K562 (cell line): Measurements from ENCODE around the gene GPR68. TPM values are rescaled to one million over a fixed set of nuclear protein-coding genes. Genes with fewer than 3 reads are reported as not detected.

ENCODE experiments used
- ATAC-seq: fragments of 200-7000 bp; cut with Tn5 transposase; 3 replicates; pipeline ENCODE4 v1.9.1; 2020; ENCODE audit warnings: moderate library complexity
- BruUV-seq: library from RNA; stranded (reverse); fragments of 400-500 nt; replicated peaks from 2 replicates; lab custom pipeline; 2021; lab: Mats Ljungman, UMichigan
- CTCF ChIA-PET: fragments of 300-600 bp; formaldehyde crosslinking; extraction: SDS; loops from one replicate; lab custom pipeline; 2021; ENCODE audit warnings: low intra/inter-chr PET ratio; lab: Yijun Ruan, JAX
- POLR2A ChIA-PET: fragments of 300-600, 350-650 bp; sonication (Branson Sonifier 250); formaldehyde crosslinking; extraction: SDS; loops from one replicate; lab custom pipeline; 2021; ENCODE audit warnings: antibody characterized with exemption, inconsistent platforms; lab: Yijun Ruan, JAX
- DNase-seq, 4 experiments: peaks; one replicate each; pipeline versions ENCODE4 v3.0.0 to v3.0.0-alpha.2; 2011 to 2018; ENCODE audit warnings: low spot score in 3 of 4, mixed read lengths in 3 of 4; ENCODE audit errors: extremely low read depth in 1 of 4
- FAIRE-seq: peaks from 2 replicates; lab custom pipeline; 2011; peaks lifted over from hg19 to GRCh38; lab: Jason Lieb, UNC
- H2AFZ ChIP-seq: 2 replicates; pipeline ENCODE4 v1.6.0; 2011; ENCODE audit warnings: low read depth, low read length, control low read depth, inconsistent platforms
- H3K27ac ChIP-seq: fragments of 200-600 bp; 3 replicates; pipeline ENCODE4 v1.8.0; 2011; ENCODE audit warnings: low read depth, mild to moderate bottlenecking, control low read depth, inconsistent platforms, low read length, moderate library complexity, mixed read lengths; ENCODE audit errors: extremely low read depth
- H3K27me3 ChIP-seq, 2 experiments: fragments of 300-600 bp in 1 of 2; 2 replicates in 1 of 2; 3 replicates in 1 of 2; pipeline versions ENCODE4 v1.6.0 to v1.8.0; 2011; ENCODE audit warnings: inconsistent platforms in 2 of 2, low read length in 2 of 2, mild to moderate bottlenecking in 1 of 2, mixed read lengths in 1 of 2, moderate library complexity in 1 of 2; ENCODE audit not compliant: control insufficient read depth in 2 of 2, insufficient read depth in 2 of 2
- H3K36me3 ChIP-seq: fragments of 300-600 bp; 3 replicates; pipeline ENCODE4 v1.8.0; 2011; ENCODE audit warnings: mild to moderate bottlenecking, low read length, inconsistent platforms; ENCODE audit not compliant: control insufficient read depth, insufficient read depth
- H3K4me1 ChIP-seq, 2 experiments: fragments of 200-600 bp in 1 of 2; replicated peaks in 1 of 2; 2 replicates in 1 of 2; 3 replicates in 1 of 2; pipeline versions ENCODE4 v1.5.1 to v1.8.0; 2011; ENCODE audit warnings: inconsistent platforms in 2 of 2, low read length in 2 of 2, mild to moderate bottlenecking in 1 of 2, mixed read lengths in 1 of 2, moderate library complexity in 1 of 2; ENCODE audit not compliant: control insufficient read depth in 2 of 2, insufficient read depth in 2 of 2
- H3K4me2 ChIP-seq: 2 replicates; pipeline ENCODE4 v1.6.1; 2011; ENCODE audit warnings: low read length, control low read depth, inconsistent platforms, mixed read lengths; ENCODE audit not compliant: insufficient read depth
- H3K4me3 ChIP-seq: fragments of 200-600 bp; sonication (generic), shearing (Covaris generic); 2 replicates; pipeline ENCODE4 v1.5.1; 2016; ENCODE audit warnings: control low read depth, inconsistent platforms
- H3K79me2 ChIP-seq: fragments of 200-600 bp; 3 replicates; pipeline ENCODE4 v1.8.0; 2011; ENCODE audit warnings: low read length, inconsistent platforms; ENCODE audit not compliant: control insufficient read depth, insufficient read depth
- H3K9ac ChIP-seq, 2 experiments: 2 replicates each; pipeline versions ENCODE4 v1.6.0 to v1.6.1; 2011; ENCODE audit warnings: low read depth in 2 of 2, low read length in 2 of 2, control low read depth in 1 of 2, inconsistent platforms in 1 of 2, mild to moderate bottlenecking in 1 of 2, mixed read lengths in 1 of 2; ENCODE audit not compliant: insufficient read depth in 1 of 2
- H3K9me1 ChIP-seq: one replicate; pipeline ENCODE4 v1.6.0; 2011; ENCODE audit warnings: inconsistent platforms, mild to moderate bottlenecking, low read length, moderate library complexity; ENCODE audit not compliant: control insufficient read depth, insufficient read depth
- H3K9me3 ChIP-seq: replicated peaks from 2 replicates; pipeline ENCODE4 v1.5.1; 2011; ENCODE audit warnings: low read depth, low read length, inconsistent platforms; ENCODE audit not compliant: control insufficient read depth, insufficient read depth
- H4K20me1 ChIP-seq: replicated peaks from 2 replicates; pipeline ENCODE4 v1.6.1; 2011; ENCODE audit warnings: low read length, inconsistent platforms, mixed read lengths; ENCODE audit not compliant: control insufficient read depth, insufficient read depth
- BDP1 ChIP-seq: IDR thresholded peaks from 3 replicates; pipeline ENCODE4 v1.6.1; 2011; ENCODE audit not compliant: insufficient read length, insufficient read depth
- CEBPG ChIP-seq, 3 experiments: fragments of 200-800 bp in 1 of 3; sonication (Bioruptor generic) in 1 of 3; sonication (generic) in 1 of 3; formaldehyde crosslinking in 1 of 3; IDR thresholded peaks in 2 of 3; conservative IDR thresholded peaks in 1 of 3; 2 replicates each; pipeline versions ENCODE4 v1.6.1 to v1.8.0; 2016 to 2022; ENCODE audit warnings: missing compliant biosample characterization in 2 of 3, missing genetic modification characterization in 2 of 3, mild to moderate bottlenecking in 1 of 3, missing genetic modification reagents in 1 of 3
- EZH2 ChIP-seq: IDR thresholded peaks from 2 replicates; pipeline ENCODE4 v1.6.1; 2012; ENCODE audit warnings: low read depth, mild to moderate bottlenecking, inconsistent platforms, low read length, borderline replicate concordance
- MTA3 ChIP-seq: fragments of 450-650 bp; formaldehyde crosslinking; IDR thresholded peaks from 2 replicates; pipeline ENCODE4 v1.6.1; 2017; ENCODE audit warnings: mild to moderate bottlenecking, borderline replicate concordance
- STAT6 ChIP-seq: sonication (generic); formaldehyde crosslinking; IDR thresholded peaks from 2 replicates; pipeline ENCODE4 v1.8.1; 2023; ENCODE audit warnings: mild to moderate bottlenecking, missing genetic modification reagents
- ZNF143 ChIP-seq: sonication (generic); formaldehyde crosslinking; IDR thresholded peaks from 2 replicates; pipeline ENCODE4 v1.9.0; 2022; ENCODE audit warnings: mild to moderate bottlenecking, missing genetic modification reagents
- ZNF398 ChIP-seq: fragments of 250-450 bp; sonication (Bioruptor Pico); IDR thresholded peaks from 2 replicates; pipeline ENCODE4 v1.8.0; 2021; ENCODE audit warnings: moderate library complexity, mild to moderate bottlenecking, inconsistent platforms
- WGBS: fragments of 100-300 bp; shearing (Covaris generic); methylation state at CpG from one replicate; pipeline ENCODE4 v1.1.6; 2016; ENCODE audit warnings: low coverage, mixed read lengths; ENCODE audit not compliant: insufficient coverage; ENCODE audit errors: missing lambda C conversion rate; 5-methylcytosine and 5-hydroxymethylcytosine counted together
- in situ Hi-C: fragments of 300-500 bp; cut with MboI; formaldehyde crosslinking; loops from 4 replicates; pipeline ENCODE4 v1.15.0; 2018; ENCODE audit warnings: inconsistent platforms, mixed read lengths
- intact Hi-C: fragments of 100-400 bp; cut with micrococcal nuclease; formaldehyde crosslinking; loops from 2 replicates; pipeline ENCODE4 v1.14.2; 2022
- polyA plus RNA-seq, 8 experiments: library from polyadenylated mRNA; depleted of rRNA in 4 of 8; stranded (reverse) in 5 of 8; unstranded in 3 of 8; fragments of >200 nt; fragmentation: Nextera tagmentation in 2 of 8; fragmentation: Illumina TruSeq in 1 of 8; extraction: Ambion mirVana in 2 of 8; extraction: Trizol in 1 of 8; gene quantifications; 2 replicates each; pipeline versions ENCODE4 v1.2.1 to v1.2.3, GENCODE V29; 2011 to 2014; ENCODE audit warnings: inconsistent platforms in 1 of 8, missing spikeins in 1 of 8
- total RNA-seq, 7 experiments: library from RNA; depleted of rRNA in 6 of 7; stranded (reverse); fragments of >200 nt in 6 of 7; fragmentation: Illumina TruSeq in 2 of 7; extraction: Trizol in 2 of 7; gene quantifications; 2 replicates each; pipeline versions ENCODE4 v1.2.1 to v1.2.3, GENCODE V29; 2011 to 2021; ENCODE audit warnings: low replicate concordance in 1 of 7

The GPR68 gene
- total and polyA plus RNA-seq, 9 of the 15 experiments (the other 6 are each of a cell fraction or from before 2014, with no cell fraction given) = 0.41 to 9.4 (median 3.7) TPM

GRCh38 chr14:91216731-91217226, 27.7 kb downstream of the GPR68 start:
- no peak overlapping the region for H3K4me3 ChIP-seq
- no TSS peak for BruUV-seq
- no peaks in the 10 kb centered on the region for H3K9me1 ChIP-seq
- CTCF ChIA-PET = no interaction called here
- in situ Hi-C loops (no loop called here), intact Hi-C loops (no loop called here)
- no peak for FAIRE-seq
- no peak overlapping the region for H3K27ac ChIP-seq
- TF ChIP-seq CEBPG (CRISPR knock-in tag; IDR thresholded peaks at IDR 0.05) (no peak), CEBPG (tag; conservative IDR thresholded peaks at IDR 0.05 in 1 of 2, IDR thresholded peaks at IDR 0.05 in 1 of 2) (no peak), STAT6 (no peak), BDP1 (no peak), MTA3 (no peak), EZH2 (no peak), ZNF398 (CRISPR knock-in tag) (no peak), ZNF143 (CRISPR knock-in tag) (no peak)
- H3K79me2 ChIP-seq = no peaks in the 10 kb centered on the region
- H3K36me3 ChIP-seq = peaks cover 17% of the 10 kb centered on the region; the same call in 1 of the 3 replicates
- 86% methylated on average over 5 of the region's 13 CpGs for WGBS
- no peaks in the 10 kb centered on the region for H3K9me3 ChIP-seq
- no peaks in the 10 kb centered on the region for H4K20me1 ChIP-seq
- no peak overlapping the region for H2AFZ ChIP-seq
- H3K4me2 ChIP-seq = no peak overlapping the region
- POLR2A ChIA-PET = interaction anchor here (0.6 kb wide), 1 partner anchor 448 kb away, joined by 3 read pairs; no protein-coding TSS in a partner anchor
- no peak for DNase-seq
- ATAC-seq = no peak
- H3K4me1 ChIP-seq = no peaks in the 10 kb centered on the region; a peak in 2 of 5 replicates
- H3K27me3 ChIP-seq = no peaks in the 10 kb centered on the region
- no peak overlapping the region for H3K9ac ChIP-seq
